ENCODE measurements around the gene PGAM2.

Gene PGAM2

GRCh38 chr7:44085546-44085945 is 20.2 kb upstream of the PGAM2 start:
- no peak for DNase-seq (ENCODE audit: low read depth in 2 of 2)

GRCh38 chr7:44084701-44085100 is 19.3 kb upstream of the PGAM2 start:
- DNase-seq (ENCODE audit: low read depth in 2 of 2) = no peak

GRCh38 chr7:44083796-44084195 is 18.4 kb upstream of the PGAM2 start:
- DNase-seq (ENCODE audit: low read depth in 2 of 2) = no peak

GRCh38 chr7:44082541-44083207 is 17.3 kb upstream of the PGAM2 start:
- peak; percentile 98 for DNase-seq (ENCODE audit: low read depth in 2 of 2)

GRCh38 chr7:44081266-44081748 is 15.9 kb upstream of the PGAM2 start:
- DNase-seq (ENCODE audit: low read depth in 2 of 2) = no peak

GRCh38 chr7:44080686-44081265 is 15.4 kb upstream of the PGAM2 start:
- DNase-seq (ENCODE audit: low read depth in 2 of 2) = no peak

GRCh38 chr7:44080118-44080517 is 14.8 kb upstream of the PGAM2 start:
- no peak for DNase-seq (ENCODE audit: low read depth in 2 of 2)

- no peak for DNase-seq (ENCODE audit: low read depth in 2 of 2)
These were observed 14.1 kb upstream of the PGAM2 start for GRCh38 chr7:44079331-44080021.

- DNase-seq (ENCODE audit: low read depth in 2 of 2) = no peak
These were observed 13.2 kb upstream of the PGAM2 start for GRCh38 chr7:44078521-44078920.

GRCh38 chr7:44077681-44078091 is 12.3 kb upstream of the PGAM2 start:
- DNase-seq (ENCODE audit: low read depth in 2 of 2) = no peak

GRCh38 chr7:44077061-44077460 is 11.7 kb upstream of the PGAM2 start:
- DNase-seq (ENCODE audit: low read depth in 2 of 2) = no peak

GRCh38 chr7:44076101-44076895 is 10.9 kb upstream of the PGAM2 start:
- no peak for DNase-seq (ENCODE audit: low read depth in 2 of 2)

GRCh38 chr7:44075296-44076075 is 10.1 kb upstream of the PGAM2 start:
- DNase-seq (ENCODE audit: low read depth in 2 of 2) = no peak

GRCh38 chr7:44074349-44074695 is 9.0 kb upstream of the PGAM2 start:
- DNase-seq (ENCODE audit: low read depth in 2 of 2) = no peak

GRCh38 chr7:44073664-44074348 is 8.4 kb upstream of the PGAM2 start:
- DNase-seq (ENCODE audit: low read depth in 2 of 2) = peak; percentile 54 to 68

- peak in 1 of 2 donors; percentile 33 for DNase-seq (ENCODE audit: low read depth in 2 of 2)
These were observed 7.2 kb upstream of the PGAM2 start for GRCh38 chr7:44072364-44073231.

- DNase-seq (ENCODE audit: low read depth in 2 of 2) = no peak
These were observed 6.5 kb upstream of the PGAM2 start for GRCh38 chr7:44071726-44072363.

- DNase-seq (ENCODE audit: low read depth in 2 of 2) = no peak
These were observed 2.7 kb upstream of the PGAM2 start for GRCh38 chr7:44068054-44068453.

Measured in stimulated activated CD8-positive, alpha-beta memory T cell treated with anti-CD3 and anti-CD28 coated beads, Interleukin-15, amount 100 ng/mL, for 48 hours (primary cell).